IMR-90 (cell line): ENCODE data around the gene PLA2G10. TPM values are rescaled to one million over a fixed set of nuclear protein-coding genes. Genes with fewer than 3 reads are reported as not detected.

Source experiments
- ATAC-seq: fragments of 200-7000 bp; cut with Tn5 transposase; 2 replicates; pipeline ENCODE4 v1.9.1; 2020; ENCODE audit warnings: low read depth, mild to moderate bottlenecking, moderate library complexity
- BruUV-seq: library from RNA; stranded (reverse); fragments of 400-500 nt; replicated peaks from 2 replicates; lab custom pipeline; 2021; lab: Mats Ljungman, UMichigan
- CTCF ChIA-PET: fragments of 300-600 bp; formaldehyde crosslinking; extraction: SDS; loops from one replicate; lab custom pipeline; 2021; ENCODE audit warnings: antibody characterized with exemption; lab: Yijun Ruan, JAX
- POLR2A ChIA-PET: fragments of 300-600 bp; sonication (Branson Sonifier 250); formaldehyde crosslinking; loops from one replicate; lab custom pipeline; 2022; ENCODE audit warnings: antibody characterized with exemption; ENCODE audit not compliant: unreplicated experiment; lab: Charles Lee
- DNase-seq: peaks from one replicate; pipeline ENCODE4 v3.0.0; 2013
- H2AFZ ChIP-seq: replicated peaks from 2 replicates; pipeline ENCODE3; 2013; ENCODE audit warnings: low read length, mild to moderate bottlenecking; ENCODE audit not compliant: poor library complexity
- H2AK5ac ChIP-seq: 2 replicates; pipeline ENCODE4 v1.6.1; 2013; ENCODE audit warnings: low read depth, low read length, inconsistent platforms
- H2AK9ac ChIP-seq: replicated peaks from 2 replicates; pipeline ENCODE3; 2013; ENCODE audit warnings: mild to moderate bottlenecking, low read depth, low read length, moderate library complexity; ENCODE audit not compliant: poor library complexity
- H2BK120ac ChIP-seq: 2 replicates; pipeline ENCODE4 v1.6.1; 2013; ENCODE audit warnings: low read depth, low read length, inconsistent platforms
- H2BK15ac ChIP-seq: 3 replicates; pipeline ENCODE4 v1.6.1; 2013; ENCODE audit warnings: low read depth, low read length, inconsistent platforms
- H2BK20ac ChIP-seq: 2 replicates; pipeline ENCODE4 v1.6.1; 2013; ENCODE audit warnings: low read depth, mild to moderate bottlenecking, inconsistent platforms, low read length, moderate library complexity
- H2BK5ac ChIP-seq: 2 replicates; pipeline ENCODE4 v1.6.1; 2013; ENCODE audit warnings: mild to moderate bottlenecking, low read depth, low read length, inconsistent platforms; ENCODE audit not compliant: poor library complexity, severe bottlenecking
- H3K14ac ChIP-seq: replicated peaks from 2 replicates; pipeline ENCODE4 v1.6.1; 2013; ENCODE audit warnings: low read depth, low read length, inconsistent platforms
- H3K18ac ChIP-seq: 2 replicates; pipeline ENCODE4 v1.6.1; 2013; ENCODE audit warnings: low read depth, low read length, control low read depth
- H3K23ac ChIP-seq: 2 replicates; pipeline ENCODE4 v1.6.1; 2013; ENCODE audit warnings: low read depth, low read length, inconsistent platforms
- H3K27ac ChIP-seq: 2 replicates; pipeline ENCODE4 v1.5.1; 2013; ENCODE audit warnings: mild to moderate bottlenecking, control low read depth, low read length; ENCODE audit not compliant: insufficient read depth
- H3K27me3 ChIP-seq: 2 replicates; pipeline ENCODE4 v1.6.1; 2013; ENCODE audit warnings: low read length; ENCODE audit not compliant: control insufficient read depth, insufficient read depth
- H3K36me3 ChIP-seq: 2 replicates; pipeline ENCODE4 v1.6.1; 2013; ENCODE audit warnings: low read length, mixed read lengths; ENCODE audit not compliant: control insufficient read depth, insufficient read depth
- H3K4ac ChIP-seq: 2 replicates; pipeline ENCODE4 v1.6.1; 2013; ENCODE audit warnings: low read depth, low read length, inconsistent platforms
- H3K4me1 ChIP-seq: 2 replicates; pipeline ENCODE4 v1.6.1; 2013; ENCODE audit warnings: low read length, mixed read lengths; ENCODE audit not compliant: control insufficient read depth, insufficient read depth
- H3K4me2 ChIP-seq: 2 replicates; pipeline ENCODE4 v1.6.1; 2013; ENCODE audit warnings: low read depth, mild to moderate bottlenecking, control low read depth, low read length, moderate library complexity
- H3K4me3 ChIP-seq: 2 replicates; pipeline ENCODE4 v1.5.1; 2013; ENCODE audit warnings: low read depth, mild to moderate bottlenecking, control low read depth, low read length, moderate library complexity; ENCODE audit not compliant: insufficient read depth
- H3K56ac ChIP-seq: 2 replicates; pipeline ENCODE4 v1.6.1; 2013; ENCODE audit warnings: low read length, inconsistent platforms; ENCODE audit not compliant: insufficient read depth; ENCODE audit errors: extremely low read depth
- H3K79me1 ChIP-seq, 2 experiments: 2 replicates each; pipeline ENCODE4 v1.6.1; 2013; ENCODE audit warnings: low read length in 2 of 2, inconsistent platforms in 1 of 2, low read depth in 1 of 2
- H3K9ac ChIP-seq: 2 replicates; pipeline ENCODE4 v1.6.1; 2013; ENCODE audit warnings: low read depth, low read length, control low read depth
- H3K9me1 ChIP-seq: 2 replicates; pipeline ENCODE4 v1.6.1; 2013; ENCODE audit warnings: low read length, inconsistent platforms; ENCODE audit not compliant: insufficient read depth
- H3K9me3 ChIP-seq: 2 replicates; pipeline ENCODE4 v1.6.1; 2013; ENCODE audit warnings: low read length; ENCODE audit not compliant: control insufficient read depth, insufficient read depth
- H4K20me1 ChIP-seq: 2 replicates; pipeline ENCODE4 v1.6.1; 2013; ENCODE audit warnings: low read length, inconsistent platforms; ENCODE audit not compliant: insufficient read depth
- H4K5ac ChIP-seq: 2 replicates; pipeline ENCODE4 v1.6.1; 2013; ENCODE audit warnings: mild to moderate bottlenecking, low read depth, low read length, control low read depth
- H4K8ac ChIP-seq, 2 experiments: 2 replicates each; pipeline ENCODE4 v1.6.1; 2013; ENCODE audit warnings: low read depth in 2 of 2, low read length in 2 of 2, control low read depth in 1 of 2, inconsistent platforms in 1 of 2
- H4K91ac ChIP-seq: 2 replicates; pipeline ENCODE4 v1.6.1; 2013; ENCODE audit warnings: low read depth, low read length, inconsistent platforms; ENCODE audit not compliant: insufficient read depth
- MAZ ChIP-seq: IDR thresholded peaks from 2 replicates; pipeline ENCODE4 v1.6.1; 2012; ENCODE audit warnings: low read depth, mild to moderate bottlenecking, low read length, improper control_type of control experiment, moderate library complexity, borderline replicate concordance
- NFE2L2 ChIP-seq: fragments of 150-350 bp; IDR thresholded peaks from 2 replicates; pipeline ENCODE4 v1.6.1; 2016; ENCODE audit warnings: low read depth, mild to moderate bottlenecking, low read length
- RAD21 ChIP-seq: IDR thresholded peaks from 2 replicates; pipeline ENCODE4 v1.6.1; 2012; ENCODE audit warnings: low read length, improper control_type of control experiment
- SMC3 ChIP-seq: fragments of 150-350 bp; IDR thresholded peaks from 2 replicates; pipeline ENCODE4 v1.6.1; 2016; ENCODE audit warnings: low read depth, mild to moderate bottlenecking, antibody characterized with exemption, low read length, moderate library complexity
- USF2 ChIP-seq: fragments of 150-350 bp; IDR thresholded peaks from 2 replicates; pipeline ENCODE4 v1.6.1; 2017; ENCODE audit warnings: mild to moderate bottlenecking, antibody characterized with exemption, low read length, low read depth
- WGBS, 2 experiments: methylation state at CpG; one replicate each; pipeline versions ENCODE4 v1.1.5 to v1.1.7; 2013; ENCODE audit warnings: missing lambda C conversion rate in 2 of 2; ENCODE audit not compliant: insufficient read length in 1 of 2; ENCODE audit errors: extremely low coverage in 2 of 2; 5-methylcytosine and 5-hydroxymethylcytosine counted together
- dilution Hi-C: fragments of 300-500 bp; cut with HindIII; formaldehyde crosslinking; loops from one replicate; pipeline ENCODE4 v1.14.3; 2018; ENCODE audit warnings: low sequenced_read_pairs; ENCODE audit not compliant: unreplicated experiment
- in situ Hi-C: fragments of 300-500 bp; cut with MboI; formaldehyde crosslinking; loops from 3 replicates; pipeline ENCODE4 v1.14.3; 2019; ENCODE audit warnings: low sequenced_read_pairs, inconsistent platforms, mixed read lengths
- intact Hi-C: fragments of 100-400 bp; cut with micrococcal nuclease; formaldehyde crosslinking; loops from 2 replicates; pipeline ENCODE4 v1.10.0; 2022
- polyA plus RNA-seq, 3 experiments: library from polyadenylated mRNA; depleted of rRNA; stranded (reverse); fragments of >200 nt; gene quantifications; 2 replicates each; pipeline ENCODE4 v1.2.3, GENCODE V29; 2012; ENCODE audit warnings: low replicate concordance in 1 of 3
- total RNA-seq: library from RNA; depleted of rRNA; stranded (reverse); fragments of >200 nt; gene quantifications from 2 replicates; pipeline ENCODE4 v1.2.3, GENCODE V29; 2012
- TF ChIP-seq, protein P1 (sequence below): conservative IDR thresholded peaks from 2 replicates; pipeline ENCODE4 v1.5.1; 2012; ENCODE audit warnings: mild to moderate bottlenecking, low read depth, low read length, improper control_type of control experiment

Gene PLA2G10
- total and polyA plus RNA-seq, 2 of the 4 experiments (the other 2 are of a cell fraction): not detected

DNA sequence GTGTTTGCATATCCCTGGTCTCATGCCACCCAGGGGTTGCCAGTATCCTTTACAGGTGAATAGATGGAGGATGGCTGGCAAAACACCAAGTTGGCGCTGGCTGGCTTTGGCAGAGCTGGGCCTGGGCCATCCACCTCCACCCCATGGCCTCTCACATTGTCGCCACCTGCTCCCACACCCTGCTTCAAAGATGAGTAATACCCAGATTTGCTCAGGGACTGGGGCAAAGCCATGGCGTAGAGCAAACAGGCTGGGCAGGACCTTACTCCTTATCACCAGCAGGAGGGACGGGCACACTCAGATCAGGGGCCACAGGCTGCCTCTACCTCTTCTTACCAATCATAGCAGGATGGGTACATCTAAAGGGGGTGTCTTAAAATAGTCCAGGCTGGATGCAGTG lies 24.3 kb downstream of the PLA2G10 start:
- Histone ChIP-seq H3K9ac (no peak overlapping the region), H2BK20ac (no peak overlapping the region), H3K27me3 (no peaks in the 10 kb centered on the region), H4K91ac (no peak overlapping the region), H2AFZ (no peak overlapping the region), H2BK15ac (no peak overlapping the region), H3K14ac (no peak overlapping the region), H3K79me1 (no peaks in the 10 kb centered on the region), H3K23ac (no peak overlapping the region), H4K20me1 (no peaks in the 10 kb centered on the region), H3K4me3 (no peak overlapping the region), H2AK5ac (no peak overlapping the region), H3K4ac (no peak overlapping the region), H2BK5ac (no peak overlapping the region), H3K18ac (no peak overlapping the region), H4K5ac (no peak overlapping the region), H3K4me1 (no peaks in the 10 kb centered on the region), H3K27ac (no peak overlapping the region), H3K36me3 (peaks cover 21% of the 10 kb centered on the region), H3K56ac (no peak overlapping the region), H2AK9ac (no peak overlapping the region), H3K9me1 (0 out of 2 replicates have a peak, but pooled peaks cover 3% of the 10 kb centered on the region), H2BK120ac (no peak overlapping the region), H3K9me3 (no peaks in the 10 kb centered on the region), H3K4me2 (no peak overlapping the region), H4K8ac (no peak overlapping the region)
- POLR2A ChIA-PET: no interaction called here
- no peak for ATAC-seq
- no TSS peak for BruUV-seq
- WGBS, 2 experiments: 100% methylated on average over 1 of the region's 4 CpGs; no CpG with 5 or more reads in 1 of the 2 experiments
- TF ChIP-seq NFE2L2: no peak
- TF ChIP-seq, protein P1, sequence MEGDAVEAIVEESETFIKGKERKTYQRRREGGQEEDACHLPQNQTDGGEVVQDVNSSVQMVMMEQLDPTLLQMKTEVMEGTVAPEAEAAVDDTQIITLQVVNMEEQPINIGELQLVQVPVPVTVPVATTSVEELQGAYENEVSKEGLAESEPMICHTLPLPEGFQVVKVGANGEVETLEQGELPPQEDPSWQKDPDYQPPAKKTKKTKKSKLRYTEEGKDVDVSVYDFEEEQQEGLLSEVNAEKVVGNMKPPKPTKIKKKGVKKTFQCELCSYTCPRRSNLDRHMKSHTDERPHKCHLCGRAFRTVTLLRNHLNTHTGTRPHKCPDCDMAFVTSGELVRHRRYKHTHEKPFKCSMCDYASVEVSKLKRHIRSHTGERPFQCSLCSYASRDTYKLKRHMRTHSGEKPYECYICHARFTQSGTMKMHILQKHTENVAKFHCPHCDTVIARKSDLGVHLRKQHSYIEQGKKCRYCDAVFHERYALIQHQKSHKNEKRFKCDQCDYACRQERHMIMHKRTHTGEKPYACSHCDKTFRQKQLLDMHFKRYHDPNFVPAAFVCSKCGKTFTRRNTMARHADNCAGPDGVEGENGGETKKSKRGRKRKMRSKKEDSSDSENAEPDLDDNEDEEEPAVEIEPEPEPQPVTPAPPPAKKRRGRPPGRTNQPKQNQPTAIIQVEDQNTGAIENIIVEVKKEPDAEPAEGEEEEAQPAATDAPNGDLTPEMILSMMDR: no peak
- no peak for TF ChIP-seq RAD21
- TF ChIP-seq USF2: no peak
- no peak for TF ChIP-seq SMC3
- TF ChIP-seq MAZ: no peak
- intact Hi-C loops (no loop called here), in situ Hi-C loops (no loop called here), dilution Hi-C loops (no loop called here)
- DNase-seq: no peak
- CTCF ChIA-PET: no interaction called here
